GM12875 (cell line): ENCODE results near the gene LPAR1.

Experiments used
- H3K4me3 ChIP-seq: one replicate; pipeline ENCODE4 v1.5.1; 2011; ENCODE audit warnings: low read depth, low read length, control low read depth
- CTCF ChIP-seq: IDR thresholded peaks from 2 replicates; pipeline ENCODE4 v1.5.1; 2011; ENCODE audit warnings: low read depth, mild to moderate bottlenecking, control low read depth, inconsistent platforms, low read length, moderate library complexity, borderline replicate concordance; ENCODE audit not compliant: insufficient read depth

LPAR1 gene, protein sequence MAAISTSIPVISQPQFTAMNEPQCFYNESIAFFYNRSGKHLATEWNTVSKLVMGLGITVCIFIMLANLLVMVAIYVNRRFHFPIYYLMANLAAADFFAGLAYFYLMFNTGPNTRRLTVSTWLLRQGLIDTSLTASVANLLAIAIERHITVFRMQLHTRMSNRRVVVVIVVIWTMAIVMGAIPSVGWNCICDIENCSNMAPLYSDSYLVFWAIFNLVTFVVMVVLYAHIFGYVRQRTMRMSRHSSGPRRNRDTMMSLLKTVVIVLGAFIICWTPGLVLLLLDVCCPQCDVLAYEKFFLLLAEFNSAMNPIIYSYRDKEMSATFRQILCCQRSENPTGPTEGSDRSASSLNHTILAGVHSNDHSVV

DNA sequence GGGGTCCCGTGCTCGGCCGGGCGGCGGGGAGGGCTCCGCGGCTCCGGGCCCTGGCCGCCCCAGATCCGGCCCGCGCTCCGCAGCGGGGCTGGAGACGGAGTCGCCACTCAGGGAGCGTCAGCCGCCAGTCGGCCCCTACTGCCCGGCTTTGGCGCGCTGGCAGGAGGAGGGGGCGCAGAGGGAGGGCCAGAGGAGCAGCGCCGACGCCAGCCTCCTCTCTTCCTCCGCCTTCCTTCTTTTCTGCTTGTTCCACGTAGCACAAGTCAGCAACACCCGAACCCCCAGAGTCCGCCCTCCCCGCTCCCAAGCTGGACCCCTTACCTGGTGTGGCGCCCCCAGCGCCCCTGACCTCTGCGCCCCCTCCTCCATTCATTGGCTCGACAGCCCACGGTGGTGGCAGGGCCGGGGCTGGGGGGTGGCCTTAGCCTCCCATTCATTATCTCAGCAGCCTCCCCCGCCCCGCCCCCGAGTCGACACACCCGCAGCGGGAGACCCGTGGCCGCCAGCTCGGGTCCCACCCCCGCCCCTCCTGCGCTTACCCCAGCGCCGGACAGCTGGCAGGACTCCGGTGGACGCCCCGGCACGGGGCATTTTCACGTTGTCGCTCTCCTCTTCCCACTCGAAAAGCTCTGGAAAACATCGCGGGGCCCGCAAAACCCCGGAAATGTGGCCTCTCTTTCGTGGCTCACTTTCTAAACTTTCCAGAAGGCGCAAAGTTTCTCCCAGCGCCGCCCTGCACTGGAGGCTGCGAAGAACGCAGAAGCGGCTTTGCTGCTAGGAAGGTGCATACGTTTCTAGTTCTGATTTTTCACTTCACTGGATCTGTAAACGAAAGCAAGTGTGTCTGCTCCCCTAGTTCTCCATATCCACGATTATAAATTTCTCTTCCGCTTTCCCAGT is at the start of gene LPAR1:
Gene LPAR1 (minus strand): TSS at position 140 of the 900 bp plus-strand sequence. CDS start 66,353 bp downstream, outside the sequence.
- no peak for TF ChIP-seq CTCF
- peak within 1 kb of the TSS; percentile 85 for H3K4me3 ChIP-seq

- H3K4me3 ChIP-seq, result no peak overlapping the region
- no peak for TF ChIP-seq CTCF
These were observed 40.2 kb upstream of the LPAR1 start for GRCh38 chr9:111078391-111079038.

GRCh38 chr9:111076519-111076918 is 38.2 kb upstream of the LPAR1 start:
- TF ChIP-seq CTCF, result no peak

GRCh38 chr9:111076042-111076441 is 37.8 kb upstream of the LPAR1 start:
- TF ChIP-seq CTCF, result no peak
- H3K4me3 ChIP-seq, result no peak overlapping the region

More at GRCh38 chr9:111076519-111076918, 38.2 kb upstream of the LPAR1 start:
- no peak overlapping the region for H3K4me3 ChIP-seq

DNA sequence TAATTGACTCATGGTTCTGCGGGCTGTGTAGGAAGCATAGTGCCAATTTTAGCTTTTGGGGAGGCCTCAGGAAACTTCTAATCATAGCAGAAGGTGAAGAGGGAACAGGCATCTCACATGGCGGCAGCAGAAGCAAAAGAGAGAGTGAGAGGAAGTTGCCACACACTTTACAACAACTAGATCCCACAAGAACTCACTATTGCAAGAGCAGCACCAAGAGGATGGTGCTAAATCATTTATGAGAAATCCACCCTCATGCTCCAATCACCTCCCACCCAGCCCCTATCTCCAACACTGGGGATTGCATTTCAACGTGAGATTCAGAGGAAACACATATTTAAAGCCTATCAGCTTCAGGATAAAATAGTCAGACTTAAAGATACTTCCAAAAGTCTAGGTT is 36.1 kb upstream of the LPAR1 start:
- TF ChIP-seq CTCF, result no peak
- no peak overlapping the region for H3K4me3 ChIP-seq

GRCh38 chr9:111069183-111069582 is 30.9 kb upstream of the LPAR1 start:
- TF ChIP-seq CTCF, result no peak
- no peak overlapping the region for H3K4me3 ChIP-seq
